ENCODE data around the gene ALK. TPM values are rescaled to one million over a fixed set of nuclear protein-coding genes. Genes with fewer than 3 reads are reported as not detected.
A peak's percentile ranks its signal among the peaks of the same experiment; 100 is the strongest.

The ALK gene
- total RNA-seq, 1 donor = under 0.01 TPM

DNA sequence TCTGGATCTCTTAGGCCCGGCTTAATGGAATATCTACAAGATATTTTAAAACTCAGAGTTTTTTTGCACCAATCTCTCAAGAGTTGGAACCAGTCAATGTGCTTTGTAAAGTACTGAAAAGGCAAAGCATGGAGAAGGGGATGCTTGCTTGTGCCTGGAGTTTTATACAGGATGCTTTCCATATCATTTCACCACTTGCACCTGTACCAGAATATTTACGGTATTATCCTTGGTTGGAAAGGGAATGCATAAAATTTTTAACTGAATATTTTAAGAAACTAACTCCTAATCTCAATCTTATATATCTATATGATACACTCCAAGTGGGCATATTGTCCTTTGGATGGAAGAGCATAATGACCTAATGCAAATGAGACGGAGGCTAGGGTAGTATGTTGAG lies 487.5 kb downstream of the ALK start:
- no peak for DNase-seq (ENCODE audit: low read depth in 2 of 3, low spot score in 2 of 3)

DNA sequence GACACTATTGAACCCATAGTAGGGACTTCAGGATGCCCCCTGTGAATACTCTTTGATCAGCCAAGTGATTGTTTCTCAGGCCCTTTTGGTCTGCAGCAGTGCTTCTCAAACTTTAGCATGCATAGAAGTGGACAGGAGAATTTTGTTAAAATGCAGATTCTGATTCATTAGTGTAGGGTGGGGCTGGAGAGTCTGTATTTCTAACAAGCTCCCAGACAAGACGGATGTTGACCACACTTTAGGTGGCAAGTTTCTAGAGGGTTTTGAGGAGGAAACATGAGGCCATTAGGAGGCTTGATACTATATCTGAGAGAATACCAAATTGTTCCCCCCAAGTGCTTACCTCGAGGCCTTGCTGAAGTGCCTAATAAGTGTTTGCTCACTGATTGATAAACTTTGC lies 488.3 kb downstream of the ALK start:
- no peak for DNase-seq (ENCODE audit: low read depth in 2 of 3, low spot score in 2 of 3)

DNA sequence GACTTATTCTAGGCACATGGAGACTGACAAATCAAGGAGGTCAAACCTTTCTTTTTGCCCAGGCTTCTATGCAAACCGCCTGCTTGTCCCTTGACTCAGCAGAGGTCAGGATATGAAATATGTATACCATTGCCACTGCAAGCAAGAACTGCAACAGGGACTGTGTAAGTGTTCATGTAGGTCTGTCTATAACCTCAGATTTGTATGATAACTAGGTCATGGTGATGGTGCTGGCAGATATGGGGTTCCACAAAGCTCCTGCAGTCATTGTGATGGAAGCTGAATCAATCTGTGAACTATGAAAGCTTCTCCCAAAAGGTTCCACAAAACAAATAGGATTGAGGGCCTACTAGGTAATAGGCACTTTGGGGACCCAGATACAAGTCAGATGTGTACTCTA lies 489.9 kb downstream of the ALK start:
- no peak for DNase-seq (ENCODE audit: low read depth in 2 of 3, low spot score in 2 of 3)

DNA sequence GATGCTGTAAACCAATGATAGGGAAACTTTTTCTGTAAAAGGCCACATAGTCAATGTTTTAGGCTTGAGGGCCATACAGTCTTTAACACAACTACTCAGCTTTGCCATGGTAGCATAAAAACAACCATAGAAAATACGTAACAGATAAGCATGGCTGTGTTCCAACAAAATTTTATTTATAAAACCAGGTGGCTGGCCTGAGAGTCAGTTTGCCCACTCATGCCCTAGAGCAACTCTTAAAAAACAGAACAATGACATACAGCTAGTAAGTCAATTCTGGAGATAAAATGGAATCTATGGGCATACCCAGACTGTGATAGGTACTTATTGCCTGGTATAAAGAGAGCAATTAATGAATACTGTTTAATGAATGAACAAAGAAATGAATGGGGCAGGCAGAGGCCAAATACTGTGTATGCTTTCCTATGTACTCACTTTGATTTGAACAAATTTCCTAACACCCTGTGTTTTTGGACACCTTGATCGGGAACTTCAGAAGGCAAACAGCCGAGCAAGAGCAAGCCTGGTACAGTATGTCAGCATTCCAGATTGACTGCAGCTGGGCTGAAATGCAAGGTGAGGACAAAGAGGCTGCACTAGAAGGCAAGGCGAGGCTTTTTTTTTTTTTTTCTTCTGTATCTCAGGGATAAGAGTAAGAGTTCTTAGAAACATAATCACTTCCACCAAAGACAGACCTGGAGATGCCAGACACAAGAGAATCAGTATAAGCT lies 490.8 kb downstream of the ALK start:
- peak in 1 of 3 donors; percentile 70 for DNase-seq (ENCODE audit: low read depth in 2 of 3, low spot score in 2 of 3)

DNA sequence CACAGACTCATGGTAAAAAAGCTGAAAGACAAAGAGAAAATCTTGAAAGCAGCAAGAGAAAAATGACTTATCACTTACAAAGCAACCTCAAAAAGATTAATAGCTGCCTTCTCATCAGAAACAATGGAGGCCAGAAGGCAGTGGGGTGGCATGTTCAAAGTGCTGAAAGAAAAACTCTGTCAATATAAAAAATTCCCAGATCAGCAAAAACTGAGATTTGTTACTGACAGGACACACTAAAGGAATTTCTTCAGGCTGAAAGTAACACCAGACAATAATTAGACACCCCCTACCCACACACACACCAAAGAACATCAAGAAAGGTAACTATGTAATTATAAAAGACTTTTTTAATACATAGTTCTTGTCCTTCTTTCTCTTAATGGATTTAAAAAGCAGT lies 495.0 kb downstream of the ALK start:
- no peak for DNase-seq (ENCODE audit: low read depth in 2 of 3, low spot score in 2 of 3)

DNA sequence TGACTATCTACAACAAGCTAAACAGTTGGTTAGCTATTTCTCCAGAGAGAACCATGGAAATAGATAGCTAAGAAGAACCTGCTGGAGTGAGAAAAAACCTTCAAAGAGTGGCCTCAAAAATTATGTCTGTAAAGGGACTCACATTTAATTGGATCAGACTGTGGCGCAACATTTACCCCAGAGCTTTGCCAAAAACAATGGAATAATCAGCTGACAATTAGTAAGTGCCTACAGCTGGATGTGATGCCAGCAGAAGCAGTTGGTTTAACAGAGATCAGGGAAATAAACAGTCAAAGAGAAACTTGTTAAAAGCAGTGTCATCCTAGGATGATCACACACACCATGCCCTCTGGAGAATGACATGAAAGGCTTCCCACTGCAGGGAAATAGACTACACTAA lies 495.5 kb downstream of the ALK start:
- DNase-seq (ENCODE audit: low read depth in 2 of 3, low spot score in 2 of 3) = no peak

DNA sequence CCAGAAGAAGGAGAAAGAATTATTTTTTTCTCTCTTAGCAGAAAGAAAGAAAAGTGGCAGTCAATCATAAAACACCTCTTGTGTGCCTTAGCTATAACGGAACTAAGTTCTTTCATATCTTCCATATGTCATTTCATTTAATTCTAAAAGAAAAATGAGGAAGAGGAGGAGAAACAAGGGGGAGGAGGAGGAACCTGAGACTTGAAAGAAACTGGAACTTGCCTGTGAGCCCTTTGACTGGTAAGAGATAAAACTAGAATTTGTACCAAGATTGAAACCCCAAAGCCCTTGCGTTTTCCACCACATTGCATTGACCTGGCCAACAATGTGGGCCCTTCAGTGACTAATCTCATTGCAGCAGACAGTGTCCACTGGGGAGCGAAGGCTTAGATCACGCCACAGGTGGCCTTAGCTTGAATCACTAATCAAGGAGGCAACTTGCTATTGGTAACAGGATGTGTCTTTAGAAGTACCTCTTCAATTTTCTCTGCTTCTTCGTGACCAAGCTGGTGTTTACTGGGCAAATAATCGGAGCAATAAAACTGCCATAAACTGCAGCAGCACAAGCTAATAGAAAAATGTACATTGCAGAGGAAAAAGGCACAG lies 498.2 kb downstream of the ALK start:
- DNase-seq (ENCODE audit: low read depth in 2 of 3, low spot score in 2 of 3) = peak in 1 of 3 donors; percentile 56

DNA sequence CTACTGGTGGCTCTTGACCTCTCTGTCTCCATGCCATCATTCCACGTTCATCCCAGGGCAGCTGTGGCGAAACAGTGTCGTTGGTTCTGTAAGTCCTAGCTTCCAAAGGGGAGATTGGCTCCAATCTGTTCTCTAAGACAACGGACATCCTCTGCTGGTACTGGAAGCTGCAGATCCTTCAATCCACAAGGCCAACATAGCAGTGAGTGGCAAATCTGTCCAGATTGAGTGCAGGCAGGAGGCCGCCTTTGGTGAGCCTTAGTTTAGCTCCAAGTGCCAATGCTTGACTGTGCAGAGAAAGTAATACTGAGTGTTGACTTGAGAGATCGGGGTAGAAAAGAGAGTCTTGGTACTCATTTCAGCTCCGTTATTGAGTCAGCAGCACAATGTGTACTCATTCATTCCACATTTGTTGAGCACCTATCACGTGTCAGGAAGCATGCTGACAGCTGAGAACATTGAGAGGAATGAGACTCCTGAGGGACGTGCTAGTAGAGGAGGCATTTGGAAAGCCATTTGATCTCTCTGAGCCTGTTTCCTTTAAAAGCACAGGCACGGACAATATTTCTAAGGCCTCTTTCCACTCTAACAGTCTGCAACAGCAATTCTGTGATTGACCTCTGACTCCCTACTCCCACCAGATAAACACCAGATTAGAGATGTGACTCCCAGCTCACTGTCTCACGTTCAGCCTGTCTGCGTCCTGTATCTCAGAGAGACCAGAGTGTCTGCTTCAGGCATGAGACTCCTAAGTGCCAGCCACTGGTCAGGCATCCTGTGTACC lies 500.2 kb downstream of the ALK start:
- DNase-seq (ENCODE audit: low read depth in 2 of 3, low spot score in 2 of 3) = no peak

DNA sequence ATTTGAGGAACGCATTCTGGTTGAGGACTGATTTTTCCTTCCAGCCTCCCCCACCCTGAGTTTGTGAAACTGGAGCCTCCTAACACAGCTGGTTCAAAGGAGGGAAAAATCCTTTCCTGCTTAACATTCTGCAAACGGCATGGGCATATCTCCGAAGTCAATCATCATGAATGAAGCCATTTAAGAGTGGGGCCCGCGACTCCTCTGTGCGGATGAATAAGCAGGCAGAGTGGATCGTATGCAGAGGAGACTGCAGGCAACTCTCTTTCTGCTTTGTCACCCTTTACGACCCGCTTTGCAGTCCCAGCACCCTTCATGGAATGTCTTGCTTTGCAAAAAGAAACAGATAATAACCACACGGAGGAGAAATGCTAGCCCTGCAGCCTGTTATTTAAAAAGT lies 500.9 kb downstream of the ALK start:
- DNase-seq (ENCODE audit: low read depth in 2 of 3, low spot score in 2 of 3) = no peak

DNA sequence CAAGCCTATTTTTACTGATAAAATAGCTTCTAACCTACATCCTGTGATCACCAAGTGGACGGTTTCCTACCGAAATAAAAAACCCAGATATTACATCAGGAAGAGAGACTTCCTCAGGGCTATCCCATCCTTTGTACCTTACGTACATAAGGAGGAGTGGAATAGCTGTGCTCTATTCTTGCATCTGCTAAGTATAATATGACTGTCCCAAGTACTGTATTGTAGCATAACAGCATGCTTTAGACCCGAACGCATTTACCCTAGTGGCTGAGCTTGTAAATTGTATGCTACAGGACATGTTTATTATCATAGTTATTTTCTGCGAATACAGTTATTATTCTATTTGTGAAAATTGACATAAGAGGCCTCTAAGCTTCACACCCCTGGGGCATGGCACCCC lies 503.8 kb downstream of the ALK start:
- no peak for DNase-seq (ENCODE audit: low read depth in 2 of 3, low spot score in 2 of 3)

DNA sequence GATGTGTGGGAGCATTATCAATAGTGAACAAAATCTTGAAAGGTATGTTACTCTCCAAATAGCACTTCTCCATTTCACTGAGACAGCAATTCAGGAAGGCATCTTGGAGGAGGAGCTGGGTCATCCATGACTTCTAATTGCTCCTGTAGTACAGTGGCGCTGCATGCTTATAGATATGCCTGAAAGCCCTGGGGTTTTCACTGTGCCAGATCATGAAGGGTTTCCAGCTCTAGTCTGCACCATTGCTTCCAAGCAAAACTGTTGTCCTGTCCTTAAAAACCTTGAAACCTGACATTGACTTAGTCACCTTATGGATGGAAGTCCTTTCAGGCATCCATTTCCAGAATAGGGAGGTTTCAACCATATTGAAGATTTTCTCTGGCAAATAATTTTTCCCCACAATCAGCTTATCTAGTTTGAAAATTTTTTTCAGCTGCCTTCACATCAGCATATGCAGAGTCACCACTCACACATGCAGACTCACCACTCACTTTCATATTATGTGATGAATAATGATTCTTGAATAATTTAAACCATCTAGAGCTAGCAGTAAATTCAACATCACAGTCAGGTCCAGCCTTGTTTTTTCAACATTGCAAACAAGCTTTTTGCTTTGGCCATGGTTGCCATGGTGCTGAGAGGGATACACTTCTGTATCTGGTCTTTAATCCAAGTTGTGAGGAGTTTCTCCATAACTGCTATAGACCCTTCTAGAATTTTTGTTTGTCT lies 509.0 kb downstream of the ALK start:
- no peak for DNase-seq (ENCODE audit: low read depth in 2 of 3, low spot score in 2 of 3)

DNA sequence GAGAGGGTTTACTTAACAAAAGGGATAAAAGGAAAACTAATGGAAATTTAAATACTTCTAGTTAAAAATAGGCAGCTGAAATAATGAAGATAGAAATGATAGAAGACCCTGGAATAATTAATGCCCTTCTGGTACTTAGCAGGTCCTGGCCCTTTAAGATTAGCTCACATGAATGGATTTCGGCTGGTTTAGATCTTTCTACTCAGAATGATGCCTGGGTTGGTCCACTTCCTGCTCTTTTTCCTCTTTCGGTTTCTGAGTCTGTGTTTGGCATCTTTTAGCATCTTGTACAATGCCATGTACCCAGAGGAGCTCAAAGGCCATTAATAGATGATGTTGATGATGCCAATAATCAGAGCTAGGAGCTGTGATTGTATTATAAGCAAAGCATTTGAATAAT lies 515.7 kb downstream of the ALK start:
- peak in 1 of 3 donors; percentile 17 for DNase-seq (ENCODE audit: low read depth in 2 of 3, low spot score in 2 of 3)

DNA sequence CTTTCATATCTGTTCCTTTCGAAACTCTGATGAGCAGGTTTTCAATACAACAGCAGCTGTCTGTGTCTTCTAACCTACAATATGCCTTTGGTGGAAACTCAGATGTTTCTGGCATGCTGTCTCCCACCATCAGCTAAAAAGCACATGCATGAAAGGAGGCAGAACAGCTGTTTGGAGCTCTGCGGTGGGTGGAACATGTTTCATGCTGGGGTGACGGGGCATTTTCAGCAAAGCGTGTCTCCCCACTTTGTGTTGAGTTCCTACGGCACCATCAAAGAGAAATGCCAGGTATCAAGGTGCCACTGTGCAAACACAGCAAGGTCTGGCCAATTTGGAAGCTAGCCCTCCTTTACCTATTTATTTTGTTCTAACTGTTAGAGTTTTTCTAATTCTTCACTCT lies 516.1 kb downstream of the ALK start:
- DNase-seq (ENCODE audit: low read depth in 2 of 3, low spot score in 2 of 3) = no peak

DNA sequence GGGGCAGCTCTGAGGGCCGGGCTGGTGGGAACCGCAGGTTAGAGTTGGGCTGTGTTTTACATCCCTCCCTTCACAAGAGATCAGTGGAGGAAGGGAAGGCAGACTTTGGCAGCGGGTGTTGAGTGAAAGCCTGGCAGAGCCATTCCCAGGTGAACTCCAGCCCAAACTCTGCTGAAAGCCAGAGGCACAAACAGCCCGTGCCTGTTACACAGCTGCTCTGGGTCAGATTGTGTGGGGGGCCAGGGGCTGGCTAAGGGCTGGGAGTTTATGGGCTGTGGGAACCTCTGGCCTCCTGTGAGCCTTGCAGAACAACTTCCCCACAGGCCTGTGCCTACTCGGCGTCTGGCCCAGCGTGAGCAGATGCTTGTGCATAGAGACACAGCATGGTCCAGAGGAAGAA lies 519.4 kb downstream of the ALK start:
- no peak for DNase-seq (ENCODE audit: low read depth in 2 of 3, low spot score in 2 of 3)

DNA sequence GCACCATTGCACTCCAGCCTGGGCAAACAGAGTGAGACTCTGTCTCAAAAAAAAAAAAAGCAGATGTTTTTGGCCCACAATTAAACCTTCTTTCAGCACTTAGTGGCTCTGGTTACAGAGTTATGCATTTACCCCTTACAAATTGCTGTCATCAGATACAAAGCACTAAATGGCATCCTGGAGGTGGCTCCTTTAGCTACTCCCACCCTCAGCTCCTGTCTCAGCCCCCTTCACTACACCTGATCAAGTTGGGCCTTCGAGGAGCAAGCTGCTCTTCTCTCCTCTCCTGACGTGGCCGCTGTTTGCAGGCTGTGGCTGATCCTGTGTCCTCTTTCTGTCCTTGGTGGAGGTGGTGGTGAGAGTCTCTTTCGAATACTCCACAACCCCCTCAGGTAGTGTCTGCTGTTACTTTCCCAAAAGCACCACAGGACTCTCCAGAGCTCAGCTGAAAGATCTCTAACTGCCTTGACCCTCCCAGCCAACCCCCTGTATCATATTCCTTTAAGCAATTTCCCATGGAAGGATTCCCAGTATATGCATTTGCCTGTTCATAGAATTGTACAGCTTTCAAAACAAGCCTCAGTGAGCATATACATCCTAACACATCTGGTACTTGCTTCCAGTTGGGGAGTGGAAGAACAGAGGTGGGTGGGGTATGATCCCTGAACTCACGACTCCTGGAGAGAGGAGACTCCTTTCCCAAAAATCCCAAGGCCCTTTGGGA lies 520.3 kb downstream of the ALK start:
- DNase-seq (ENCODE audit: low read depth in 2 of 3, low spot score in 2 of 3) = no peak

DNA sequence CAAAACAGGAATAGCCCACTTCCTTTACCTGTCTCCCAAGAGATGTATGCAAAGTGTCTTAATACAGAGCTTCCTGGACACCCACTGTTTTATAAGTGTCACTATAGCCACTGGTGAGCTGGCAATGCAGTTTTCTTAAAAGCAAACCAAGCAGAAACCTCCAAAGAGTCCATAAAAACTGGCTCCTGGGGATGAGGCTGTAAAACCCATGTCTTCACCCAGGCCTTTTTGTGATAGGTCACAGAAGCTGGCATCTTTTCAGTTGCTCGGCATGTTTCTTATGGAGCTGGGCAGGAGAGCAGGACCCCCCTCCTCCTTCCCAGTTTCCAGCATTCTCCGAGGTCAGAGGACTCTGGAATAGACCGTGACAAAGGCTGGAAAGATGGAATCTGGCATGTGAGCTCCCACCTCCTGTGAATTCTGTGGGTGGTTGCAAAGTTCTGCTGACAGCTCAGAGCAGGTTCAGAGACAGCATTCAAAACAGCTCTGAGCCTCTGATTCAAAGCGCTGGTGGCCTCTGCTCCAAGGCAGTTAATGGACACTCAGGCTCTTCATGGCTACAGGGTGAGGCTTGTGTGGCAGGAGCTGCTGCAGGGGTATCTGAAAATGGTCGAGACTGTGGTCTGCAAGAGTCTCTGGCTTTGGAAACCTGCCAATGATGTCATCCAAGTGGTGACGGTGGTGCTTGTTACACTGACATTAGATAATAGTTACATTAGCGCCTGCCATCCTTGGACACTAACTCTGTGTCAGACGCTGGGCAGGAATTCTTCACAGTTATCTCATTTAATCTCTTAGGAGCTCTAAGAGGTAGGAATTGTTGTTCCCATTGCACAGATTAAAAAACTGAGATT lies 522.8 kb downstream of the ALK start:
- peak in 1 of 3 donors; percentile 34 for DNase-seq (ENCODE audit: low read depth in 2 of 3, low spot score in 2 of 3)

DNA sequence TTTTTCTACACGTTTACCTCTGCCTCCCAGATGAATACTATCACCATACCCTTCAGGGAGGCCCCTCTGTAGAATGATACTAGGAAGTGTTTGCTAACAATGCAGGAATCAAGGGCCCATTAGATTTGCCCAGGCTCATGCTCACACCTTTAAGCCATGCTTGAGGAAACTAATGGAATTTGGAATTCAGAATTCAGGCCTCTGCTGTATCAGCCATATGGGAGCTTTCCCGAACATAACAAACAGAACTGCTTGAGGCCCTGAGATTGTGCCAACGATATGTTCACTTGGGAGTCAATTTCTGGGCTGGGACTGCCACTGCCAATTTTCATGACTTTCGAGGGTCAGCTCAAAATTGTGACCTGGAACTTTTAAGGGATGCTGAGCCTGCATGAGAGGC lies 523.7 kb downstream of the ALK start:
- DNase-seq (ENCODE audit: low read depth in 2 of 3, low spot score in 2 of 3) = no peak

DNA sequence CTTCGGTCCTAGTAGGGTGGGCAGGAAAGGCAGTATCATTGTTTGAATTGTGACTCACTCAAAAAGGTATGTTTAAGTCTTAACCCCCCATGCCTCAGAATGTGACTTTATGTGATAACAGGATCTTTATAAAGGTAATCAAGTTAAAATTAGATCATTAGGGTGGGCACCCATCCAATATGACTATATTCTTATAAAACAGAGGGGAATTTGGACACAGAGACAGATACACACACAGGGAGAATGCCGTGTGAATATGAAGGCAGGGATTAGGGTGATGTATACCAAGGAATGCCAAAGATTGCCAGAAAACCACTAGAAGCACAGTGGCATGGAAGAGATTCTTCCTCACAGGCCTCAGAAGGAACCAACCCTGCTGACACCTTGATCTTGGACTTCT lies 524.3 kb downstream of the ALK start:
- no peak for DNase-seq (ENCODE audit: low read depth in 2 of 3, low spot score in 2 of 3)

DNA sequence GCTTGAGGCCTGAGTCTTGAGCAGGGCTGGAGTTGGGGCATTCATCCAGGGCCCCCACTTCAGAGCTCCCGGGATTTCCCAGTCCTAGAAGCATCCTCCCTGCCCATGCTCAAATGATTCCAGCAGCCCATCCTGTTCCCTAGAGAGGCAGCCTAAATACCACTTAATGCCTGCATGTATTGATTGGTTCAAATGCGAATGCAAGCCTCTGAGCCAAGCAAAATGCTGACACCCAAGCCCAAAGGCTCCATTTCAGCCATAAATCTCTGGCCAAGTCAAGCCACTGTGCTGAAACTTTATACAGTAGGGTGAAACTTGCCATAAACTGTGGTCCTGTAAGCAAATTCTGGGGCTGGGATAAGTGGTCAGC lies 526.4 kb downstream of the ALK start:
- DNase-seq (ENCODE audit: low read depth in 2 of 3, low spot score in 2 of 3) = no peak

All from hematopoietic multipotent progenitor cell (in vitro differentiated cells).